Measurements from ENCODE around the gene CCDC134. TPM values are rescaled to one million over a fixed set of nuclear protein-coding genes. Genes with fewer than 3 reads are reported as not detected.
"Not testable (repeated sequence)": the region's sequence is repeated elsewhere in the genome, so short reads cannot be mapped to it uniquely, and the experiment has no call there.

CCDC134 gene
- total RNA-seq, 4 donors from 2014 or later: 1.6 to 3.5 (median 3.4) TPM

GRCh38 chr22:41868556-41868955, 68.1 kb downstream of the CCDC134 start:
- no peak for DNase-seq (ENCODE audit: low spot score)
- ATAC-seq (ENCODE audit: low FRiP score): no peak
- no peak for TF ChIP-seq CTCF (IDR thresholded peaks at IDR 0.05)

- not testable (repeated sequence) for ATAC-seq (ENCODE audit: low FRiP score); DNase-seq (ENCODE audit: low spot score)
Observed at GRCh38 chr22:41870081-41870480, 69.6 kb downstream of the CCDC134 start.

GRCh38 chr22:41870786-41871185, 70.3 kb downstream of the CCDC134 start:
- no peak for TF ChIP-seq CTCF (IDR thresholded peaks at IDR 0.05)
- no peak for DNase-seq (ENCODE audit: low spot score)
- ATAC-seq (ENCODE audit: low FRiP score): no peak

GRCh38 chr22:41873391-41873790, 72.9 kb downstream of the CCDC134 start:
- DNase-seq (ENCODE audit: low spot score): no peak
- TF ChIP-seq CTCF (IDR thresholded peaks at IDR 0.05): no peak
- ATAC-seq (ENCODE audit: low FRiP score): no peak

- DNase-seq (ENCODE audit: low spot score) (no peak), ATAC-seq (ENCODE audit: low FRiP score) (no peak)
- no peak for TF ChIP-seq CTCF (IDR thresholded peaks at IDR 0.05)
Observed at GRCh38 chr22:41874090-41874489, 73.6 kb downstream of the CCDC134 start.

- no peak for ATAC-seq (ENCODE audit: low FRiP score)
- no peak for DNase-seq (ENCODE audit: low spot score)
- TF ChIP-seq CTCF (IDR thresholded peaks at IDR 0.05): no peak
Observed at GRCh38 chr22:41875531-41876270, 75.2 kb downstream of the CCDC134 start.

Other genes with a start within 250 kb of the CCDC134 start
- 1 to 10 TPM in 3 of 4 donors, under 1 TPM in 1; 0.32 to 7.8 (median 4.9) TPM for gene CSDC2, start 239.7 kb upstream of the CCDC134 start, total RNA-seq
- 100 to 1,000 TPM in 1 of 4 donors, 10 to 100 TPM in 3; 39.3 to 168 (median 73.1) TPM for gene PMM1, start 210.8 kb upstream of the CCDC134 start, total RNA-seq
- 10 to 100 TPM; 16.0 to 22.1 (median 19.5) TPM for gene DESI1, start 179.6 kb upstream of the CCDC134 start, total RNA-seq
- gene XRCC6, start 179.4 kb upstream of the CCDC134 start, total RNA-seq: 100 to 1,000 TPM; 168 to 191 (median 181) TPM
- 100 to 1,000 TPM in 3 of 4 donors, 10 to 100 TPM in 1; 99.0 to 169 (median 126) TPM for gene SNU13, start 111.8 kb upstream of the CCDC134 start, total RNA-seq
- 10 to 100 TPM in 1 of 4 donors, 1 to 10 TPM in 3; 2.3 to 16.9 (median 2.6) TPM for gene MEI1, start 101.2 kb upstream of the CCDC134 start, total RNA-seq
- gene SREBF2, start 32.4 kb downstream of the CCDC134 start, total RNA-seq: 10 to 100 TPM; 26.3 to 63.5 (median 33.8) TPM
- gene SHISA8, start 114.4 kb downstream of the CCDC134 start, total RNA-seq: not detected
- gene TNFRSF13C, start 126.1 kb downstream of the CCDC134 start, total RNA-seq: under 1 TPM; 0.16 to 0.84 (median 0.22) TPM
- 1 to 10 TPM in 1 of 4 donors, under 1 TPM in 1, not detected in 2; 0.84 to 5.4 TPM for gene CENPM, start 146.5 kb downstream of the CCDC134 start, total RNA-seq
- under 1 TPM in 3 of 4 donors, not detected in 1; 0.13 to 0.72 (median 0.37) TPM for gene SEPTIN3, start 168.8 kb downstream of the CCDC134 start, total RNA-seq
- 1 to 10 TPM in 1 of 4 donors, under 1 TPM in 3; 0.28 to 1.1 (median 0.72) TPM for gene WBP2NL, start 198.1 kb downstream of the CCDC134 start, total RNA-seq

All from omental fat pad (tissue), 4 donors.